ENCODE results near the gene IFIT3.

Gene IFIT3

GRCh38 chr10:89357975-89358374 is 30.2 kb downstream of the IFIT3 start:
- DNase-seq (ENCODE audit: low read depth): no peak

GRCh38 chr10:89360157-89360556 is 32.4 kb downstream of the IFIT3 start:
- DNase-seq (ENCODE audit: low read depth): no peak

GRCh38 chr10:89362929-89363328 is 35.1 kb downstream of the IFIT3 start:
- no peak for DNase-seq (ENCODE audit: low read depth)

- no peak for DNase-seq (ENCODE audit: low read depth)
These were observed 36.1 kb downstream of the IFIT3 start for GRCh38 chr10:89363729-89364442.

GRCh38 chr10:89364531-89364930 is 36.7 kb downstream of the IFIT3 start:
- no peak for DNase-seq (ENCODE audit: low read depth)

GRCh38 chr10:89367529-89367928 is 39.7 kb downstream of the IFIT3 start:
- DNase-seq (ENCODE audit: low read depth): no peak

- no peak for DNase-seq (ENCODE audit: low read depth)
These were observed 40.3 kb downstream of the IFIT3 start for GRCh38 chr10:89368129-89368528.

GRCh38 chr10:89369156-89370105 is 41.6 kb downstream of the IFIT3 start:
- peak; percentile 54 for DNase-seq (ENCODE audit: low read depth)

GRCh38 chr10:89371079-89371478 is 43.3 kb downstream of the IFIT3 start:
- DNase-seq (ENCODE audit: low read depth): no peak

GRCh38 chr10:89371987-89372386 is 44.2 kb downstream of the IFIT3 start:
- DNase-seq (ENCODE audit: low read depth): no peak

- peak; percentile 93 for DNase-seq (ENCODE audit: low read depth)
These were observed 46.3 kb downstream of the IFIT3 start for GRCh38 chr10:89373916-89374711.

GRCh38 chr10:89374713-89375141 is 46.9 kb downstream of the IFIT3 start:
- DNase-seq (ENCODE audit: low read depth): no peak

- no peak for DNase-seq (ENCODE audit: low read depth)
These were observed 50.2 kb downstream of the IFIT3 start, which contains the start of gene IFIT1B for GRCh38 chr10:89377705-89378637. Gene IFIT1B, plus strand, starts transcription at chr10:89378056. Its CDS starts 80 bp downstream, at chr10:89378136.

GRCh38 chr10:89379103-89379502 is 51.3 kb downstream of the IFIT3 start:
- no peak for DNase-seq (ENCODE audit: low read depth)

- DNase-seq (ENCODE audit: low read depth): peak; percentile 49
These were observed 55.0 kb downstream of the IFIT3 start for GRCh38 chr10:89382757-89383156.

GRCh38 chr10:89384474-89385340 is 56.9 kb downstream of the IFIT3 start:
- DNase-seq (ENCODE audit: low read depth): peak; percentile 61

GRCh38 chr10:89388806-89389205 is 61.0 kb downstream of the IFIT3 start:
- no peak for DNase-seq (ENCODE audit: low read depth)

- DNase-seq (ENCODE audit: low read depth): no peak
These were observed 61.5 kb downstream of the IFIT3 start for GRCh38 chr10:89389254-89389653.
